Esophagus squamous epithelium (tissue), 4 donors: ENCODE data around the gene CUTC.

Experiments used
- CTCF ChIP-seq, 6 experiments: fragments of 450-650 bp in 4 of 6; fragments of 200-600 bp in 2 of 6; sonication (generic) in 2 of 6; IDR thresholded peaks; one replicate each; pipeline ENCODE4 v1.5.1; 2016 to 2019; ENCODE audit warnings: antibody characterized with exemption in 6 of 6, mild to moderate bottlenecking in 4 of 6, moderate library complexity in 4 of 6
- POLR2A ChIP-seq, 4 donors: fragments of 450-650 bp; IDR thresholded peaks; one replicate each; pipeline ENCODE4 v1.6.1; 2017; ENCODE audit warnings: antibody characterized with exemption in 4 of 4, mild to moderate bottlenecking in 4 of 4, moderate library complexity in 3 of 4

DNA sequence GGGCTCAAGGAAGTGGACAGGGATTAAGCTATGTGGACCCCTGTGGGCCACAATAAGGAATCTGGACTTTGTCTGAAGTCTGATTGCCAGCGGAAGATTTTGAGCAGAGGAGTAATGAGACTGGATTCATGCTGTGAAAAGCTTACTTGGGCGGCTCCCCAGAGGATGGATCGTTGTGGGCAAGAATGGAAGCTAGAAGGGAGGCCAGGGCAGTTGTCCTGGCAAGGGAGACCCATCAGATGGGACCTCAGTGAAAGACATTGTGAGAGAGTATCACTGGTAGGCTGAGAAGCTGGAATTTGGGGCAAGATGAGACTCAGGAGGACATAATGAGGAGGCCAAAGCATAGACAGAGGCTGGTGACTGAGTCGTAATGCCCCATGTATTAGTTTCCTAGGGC lies 66.0 kb downstream of the CUTC start:
- TF ChIP-seq POLR2A (IDR thresholded peaks at IDR 0.05) (no peak), CTCF (IDR thresholded peaks at IDR 0.05) (no peak)
